CD14-positive monocyte (primary cell): ENCODE measurements around the gene SCGB1D2. TPM values are rescaled to one million over a fixed set of nuclear protein-coding genes. Genes with fewer than 3 reads are reported as not detected.

ENCODE experiments used
- DNase-seq, 3 donors: peaks; one replicate each; pipeline ENCODE4 v3.0.0-alpha.2; 2011 to 2022
- H2AFZ ChIP-seq: 2 replicates; pipeline ENCODE4 v1.6.0; 2012; ENCODE audit warnings: mild to moderate bottlenecking, low read depth, low read length, inconsistent platforms; ENCODE audit not compliant: insufficient read depth, poor library complexity, severe bottlenecking
- H3K27ac ChIP-seq, 2 donors: 1 replicate in 1 of 2; 2 replicates in 1 of 2; pipeline ENCODE4 v1.5.1; 2012 to 2013; ENCODE audit warnings: low read length in 2 of 2, control low read depth in 1 of 2, inconsistent platforms in 1 of 2, low read depth in 1 of 2, mild to moderate bottlenecking in 1 of 2
- H3K27me3 ChIP-seq, 2 donors: one replicate each; pipeline versions ENCODE4 v1.6.0 to v1.6.1; 2011 to 2013; ENCODE audit warnings: low read length in 2 of 2; ENCODE audit not compliant: control insufficient read depth in 2 of 2, insufficient read depth in 2 of 2
- H3K36me3 ChIP-seq, 2 donors: replicated peaks in 1 of 2; 1 replicate in 1 of 2; 2 replicates in 1 of 2; pipeline versions ENCODE4 v1.5.1 to v1.6.1; 2012 to 2013; ENCODE audit warnings: low read length in 2 of 2, control low read depth in 1 of 2, inconsistent platforms in 1 of 2, mild to moderate bottlenecking in 1 of 2; ENCODE audit not compliant: insufficient read depth in 2 of 2, control insufficient read depth in 1 of 2
- H3K4me1 ChIP-seq, 2 donors: 1 replicate in 1 of 2; 2 replicates in 1 of 2; pipeline versions ENCODE4 v1.5.1 to v1.6.1; 2012 to 2013; ENCODE audit warnings: low read length in 2 of 2, control low read depth in 1 of 2, inconsistent platforms in 1 of 2, mild to moderate bottlenecking in 1 of 2, moderate library complexity in 1 of 2; ENCODE audit not compliant: insufficient read depth in 2 of 2, control insufficient read depth in 1 of 2
- H3K4me2 ChIP-seq: replicated peaks from 2 replicates; pipeline ENCODE3; 2012; ENCODE audit warnings: low read length, moderate library complexity, mild to moderate bottlenecking; ENCODE audit not compliant: poor library complexity, severe bottlenecking; ENCODE audit errors: extremely low read depth
- H3K4me3 ChIP-seq, 3 experiments: fragments of 200-600 bp in 1 of 3; sonication (generic) in 1 of 3; replicated peaks in 1 of 3; 1 replicate in 2 of 3; 2 replicates in 1 of 3; pipeline ENCODE4 v1.5.1; 2011 to 2013; ENCODE audit warnings: low read length in 3 of 3, mild to moderate bottlenecking in 3 of 3, control low read depth in 2 of 3, low read depth in 2 of 3, inconsistent platforms in 1 of 3, moderate library complexity in 1 of 3
- H3K79me2 ChIP-seq: 2 replicates; pipeline ENCODE4 v1.6.0; 2012; ENCODE audit warnings: mild to moderate bottlenecking, control low read depth, inconsistent platforms, low read length, moderate library complexity; ENCODE audit not compliant: insufficient read depth
- H3K9ac ChIP-seq: 2 replicates; pipeline ENCODE4 v1.6.0; 2017; ENCODE audit warnings: low read length, mild to moderate bottlenecking; ENCODE audit not compliant: insufficient read depth, poor library complexity, severe bottlenecking
- H3K9me3 ChIP-seq, 2 donors: replicated peaks in 1 of 2; 1 replicate in 1 of 2; 2 replicates in 1 of 2; pipeline versions ENCODE4 v1.5.1 to v1.6.1; 2012 to 2013; ENCODE audit warnings: low read length in 2 of 2, control low read depth in 1 of 2; ENCODE audit not compliant: control insufficient read depth in 1 of 2, insufficient read depth in 1 of 2
- H4K20me1 ChIP-seq: 2 replicates; pipeline ENCODE4 v1.6.0; 2012; ENCODE audit warnings: mild to moderate bottlenecking, low read length, control low read depth, moderate library complexity; ENCODE audit not compliant: insufficient read depth
- H3K27ac Mint-ChIP-seq, 7 donors: one replicate each; pipeline ENCODE4 v1.8.0; 2020; ENCODE audit warnings: mild to moderate bottlenecking in 7 of 7, mixed read lengths in 7 of 7, moderate library complexity in 6 of 7, inconsistent platforms in 2 of 7
- H3K27me3 Mint-ChIP-seq, 3 donors: one replicate each; pipeline ENCODE4 v1.8.0; 2021 to 2022; ENCODE audit warnings: low read depth in 3 of 3, mild to moderate bottlenecking in 3 of 3, mixed read lengths in 3 of 3, moderate library complexity in 3 of 3, inconsistent platforms in 1 of 3
- H3K36me3 Mint-ChIP-seq, 2 donors: one replicate each; pipeline ENCODE4 v1.8.0; 2020; ENCODE audit warnings: mixed read lengths in 2 of 2, inconsistent platforms in 1 of 2, mild to moderate bottlenecking in 1 of 2
- H3K4me1 Mint-ChIP-seq: one replicate; pipeline ENCODE4 v1.8.0; 2020; ENCODE audit warnings: mild to moderate bottlenecking, mixed read lengths
- H3K4me3 Mint-ChIP-seq, 2 donors: one replicate each; pipeline ENCODE4 v1.8.0; 2020; ENCODE audit warnings: mild to moderate bottlenecking in 2 of 2, mixed read lengths in 2 of 2, moderate library complexity in 1 of 2
- H3K9me3 Mint-ChIP-seq, 7 donors: one replicate each; pipeline ENCODE4 v1.8.0; 2020 to 2022; ENCODE audit warnings: mixed read lengths in 7 of 7, mild to moderate bottlenecking in 6 of 7, moderate library complexity in 6 of 7, inconsistent platforms in 2 of 7
- CTCF ChIP-seq: fragments of 200-600 bp; IDR thresholded peaks from one replicate; pipeline ENCODE4 v1.8.0; 2022; ENCODE audit warnings: antibody characterized with exemption, mild to moderate bottlenecking
- WGBS: methylation state at CpG from one replicate; pipeline ENCODE4 v1.1.5; 2013; ENCODE audit warnings: missing lambda C conversion rate; ENCODE audit not compliant: insufficient coverage; 5-methylcytosine and 5-hydroxymethylcytosine counted together
- intact Hi-C, 2 donors: fragments of 100-400 bp; cut with micrococcal nuclease; formaldehyde crosslinking; loops; one replicate each; pipeline versions ENCODE4 v1.15.0 to v1.15.1; 2023
- polyA plus RNA-seq, 3 donors: library from polyadenylated mRNA; depleted of rRNA in 1 of 3; unstranded in 2 of 3; stranded (reverse) in 1 of 3; fragments of 300-500 nt in 2 of 3; fragments of >200 nt in 1 of 3; fragmentation: Illumina TruSeq in 2 of 3; gene quantifications; 1 replicate in 2 of 3; 2 replicates in 1 of 3; pipeline ENCODE4 v1.2.3, GENCODE V29; 2012 to 2021

The SCGB1D2 gene
- polyA plus RNA-seq, 3 donors = not detected

DNA sequence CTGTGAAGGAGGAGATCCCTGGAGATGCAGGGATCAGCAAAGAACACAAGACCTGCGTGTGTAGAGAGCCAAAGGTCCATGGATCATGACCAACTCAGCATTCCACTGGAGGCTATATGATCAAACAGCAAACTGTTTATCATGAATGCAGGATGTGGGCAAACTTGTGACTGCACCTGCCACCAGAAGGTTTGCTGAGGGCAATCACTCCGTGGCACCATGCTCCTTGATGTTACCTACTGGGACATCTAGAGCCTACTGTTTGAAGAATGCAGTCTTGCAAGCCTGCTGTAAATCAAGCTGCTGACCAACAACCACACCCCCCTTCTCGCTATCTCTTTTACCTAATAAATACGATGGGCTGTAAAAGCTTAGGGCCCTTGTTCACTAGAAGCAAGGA lies 9.7 kb downstream of the SCGB1D2 start:
- Histone ChIP-seq H3K27me3 (no peaks in the 10 kb centered on the region), H3K9ac (no peak overlapping the region), H3K4me2 (no peak overlapping the region), H3K4me1 (no peaks in the 10 kb centered on the region), H4K20me1 (no peaks in the 10 kb centered on the region), H3K79me2 (no peaks in the 10 kb centered on the region), H2AFZ (no peak overlapping the region), H3K4me3 (no peak overlapping the region), H3K27ac (no peak overlapping the region), H3K9me3 (peaks cover 34 to 40% of the 10 kb centered on the region in 2 donors), H3K36me3 (no peaks in the 10 kb centered on the region)
- Mint-ChIP-seq H3K27ac (no peak overlapping the region), H3K36me3 (no peaks in the 10 kb centered on the region), H3K27me3 (peaks cover 3 to 15% (median 13%) of the 10 kb centered on the region in 3 donors), H3K4me3 (no peak overlapping the region), H3K9me3 (peaks cover 30 to 52% (median 43%) of the 10 kb centered on the region in 7 donors), H3K4me1 (no peaks in the 10 kb centered on the region)
- WGBS = 77% methylated on average over 4 of the region's 4 CpGs
- no peak for DNase-seq
- intact Hi-C loops = no loop called here
- no peak for TF ChIP-seq CTCF

- Mint-ChIP-seq H3K36me3 (no peaks in the 10 kb centered on the region), H3K27me3 (peaks cover 9 to 21% (median 19%) of the 10 kb centered on the region in 3 donors), H3K4me3 (no peak overlapping the region), H3K4me1 (no peaks in the 10 kb centered on the region), H3K27ac (no peak overlapping the region), H3K9me3 (peaks cover 30 to 50% (median 43%) of the 10 kb centered on the region in 7 donors)
- H3K79me2 ChIP-seq = no peaks in the 10 kb centered on the region
- H3K36me3 ChIP-seq = no peaks in the 10 kb centered on the region
- intact Hi-C loops = no loop called here
- H3K27ac ChIP-seq = no peak overlapping the region
- no peaks in the 10 kb centered on the region for H3K4me1 ChIP-seq
- no peak for DNase-seq
- TF ChIP-seq CTCF = no peak
- H3K4me2 ChIP-seq = no peak overlapping the region
- no peaks in the 10 kb centered on the region for H4K20me1 ChIP-seq
- no peak overlapping the region for H3K9ac ChIP-seq
- no peak overlapping the region for H2AFZ ChIP-seq
- WGBS = 83% methylated on average over 1 of the region's 3 CpGs
- no peak overlapping the region for H3K4me3 ChIP-seq
- no peaks in the 10 kb centered on the region for H3K27me3 ChIP-seq
- peaks cover 34 to 40% of the 10 kb centered on the region in 2 donors for H3K9me3 ChIP-seq
Measured at GRCh38 chr11:62253999-62254542, 12.0 kb downstream of the SCGB1D2 start.
